SK-N-SH treated with all-trans-retinoic acid at 6 μM for 48 hours (cell line): Measurements from ENCODE around the gene TOP2A.
"Not testable (repeated sequence)": the region's sequence is repeated elsewhere in the genome, so short reads cannot be mapped to it uniquely, and the experiment has no call there.

Experiments used
- ARNTL ChIP-seq: fragments of 450-650 bp; formaldehyde crosslinking; IDR thresholded peaks from 2 replicates; pipeline ENCODE4 v1.5.0; 2020; ENCODE audit warnings: low read depth, mild to moderate bottlenecking, moderate library complexity, borderline replicate concordance
- CREB5 ChIP-seq: fragments of 250-450 bp; sonication (Bioruptor Pico); IDR thresholded peaks from 2 replicates; pipeline ENCODE4 v1.5.1; 2020; ENCODE audit warnings: low read depth, mild to moderate bottlenecking, moderate library complexity
- CSDC2 ChIP-seq: fragments of 250-450 bp; sonication (Bioruptor Pico); IDR thresholded peaks from 2 replicates; pipeline ENCODE4 v1.5.0; 2020; ENCODE audit warnings: mild to moderate bottlenecking, moderate library complexity
- GLIS3 ChIP-seq: fragments of 250-450 bp; sonication (Bioruptor Pico); IDR thresholded peaks from 2 replicates; pipeline ENCODE4 v1.5.0; 2020; ENCODE audit warnings: mild to moderate bottlenecking, moderate library complexity
- PATZ1 ChIP-seq: fragments of 250-450 bp; sonication (Bioruptor Pico); IDR thresholded peaks from 2 replicates; pipeline ENCODE4 v1.8.0; 2020; ENCODE audit warnings: mild to moderate bottlenecking, moderate library complexity, borderline replicate concordance
- POU6F1 ChIP-seq: fragments of 250-450 bp; sonication (Bioruptor Pico); IDR thresholded peaks from 2 replicates; pipeline ENCODE4 v1.8.0; 2021; ENCODE audit warnings: low read depth, mild to moderate bottlenecking, moderate library complexity, borderline replicate concordance
- ZFP3 ChIP-seq: fragments of 250-450 bp; sonication (Bioruptor Pico); IDR thresholded peaks from 2 replicates; pipeline ENCODE4 v1.5.0; 2020; ENCODE audit warnings: mild to moderate bottlenecking, moderate library complexity
- ZNF565 ChIP-seq: fragments of 450-650 bp; formaldehyde crosslinking; conservative IDR thresholded peaks from 2 replicates; pipeline ENCODE4 v1.5.0; 2020; ENCODE audit warnings: low read depth, mild to moderate bottlenecking, moderate library complexity

- not testable (repeated sequence) for TF ChIP-seq PATZ1, CSDC2, ZNF565, ARNTL, ZFP3, CREB5, GLIS3, POU6F1 (CRISPR knock-in tag)
Observed at GRCh38 chr17:40375786-40376185, 41.9 kb downstream of the TOP2A start.
